Mesothelial cell of epicardium (in vitro differentiated cells): Measurements from ENCODE around the gene PADI6. TPM values are rescaled to one million over a fixed set of nuclear protein-coding genes. Genes with fewer than 3 reads are reported as not detected.

Experiments
- DNase-seq, 2 experiments: peaks; one replicate each; pipeline ENCODE4 v3.0.0; 2021; ENCODE audit warnings: low spot score in 2 of 2; ENCODE audit not compliant: unreplicated experiment in 2 of 2
- H3K27ac Mint-ChIP-seq: 2 replicates; pipeline ENCODE4 v1.8.0; 2021; ENCODE audit warnings: mixed read lengths
- H3K27me3 Mint-ChIP-seq: 2 replicates; pipeline ENCODE4 v1.8.0; 2021; ENCODE audit warnings: low read depth, mixed read lengths
- H3K36me3 Mint-ChIP-seq: 2 replicates; pipeline ENCODE4 v1.8.0; 2021; ENCODE audit warnings: mixed read lengths
- H3K4me1 Mint-ChIP-seq: 2 replicates; pipeline ENCODE4 v1.8.0; 2021; ENCODE audit warnings: mixed read lengths
- H3K4me3 Mint-ChIP-seq: 2 replicates; pipeline ENCODE4 v1.8.0; 2021; ENCODE audit warnings: mild to moderate bottlenecking, moderate library complexity, mixed read lengths
- H3K9me3 Mint-ChIP-seq: 2 replicates; pipeline ENCODE4 v1.8.0; 2021; ENCODE audit warnings: mixed read lengths
- total RNA-seq: library from RNA; stranded (reverse); gene quantifications from 3 replicates; pipeline ENCODE4 v1.2.1, GENCODE V29; 2021
- TF ChIP-seq, protein P1 (sequence below): fragments of 200-600 bp; sonication (generic); IDR thresholded peaks from one replicate; pipeline ENCODE4 v1.5.0; 2021; ENCODE audit warnings: antibody characterized with exemption; ENCODE audit not compliant: unreplicated experiment

PADI6 gene
- total RNA-seq, 1 donor from 2014 or later: not detected

DNA sequence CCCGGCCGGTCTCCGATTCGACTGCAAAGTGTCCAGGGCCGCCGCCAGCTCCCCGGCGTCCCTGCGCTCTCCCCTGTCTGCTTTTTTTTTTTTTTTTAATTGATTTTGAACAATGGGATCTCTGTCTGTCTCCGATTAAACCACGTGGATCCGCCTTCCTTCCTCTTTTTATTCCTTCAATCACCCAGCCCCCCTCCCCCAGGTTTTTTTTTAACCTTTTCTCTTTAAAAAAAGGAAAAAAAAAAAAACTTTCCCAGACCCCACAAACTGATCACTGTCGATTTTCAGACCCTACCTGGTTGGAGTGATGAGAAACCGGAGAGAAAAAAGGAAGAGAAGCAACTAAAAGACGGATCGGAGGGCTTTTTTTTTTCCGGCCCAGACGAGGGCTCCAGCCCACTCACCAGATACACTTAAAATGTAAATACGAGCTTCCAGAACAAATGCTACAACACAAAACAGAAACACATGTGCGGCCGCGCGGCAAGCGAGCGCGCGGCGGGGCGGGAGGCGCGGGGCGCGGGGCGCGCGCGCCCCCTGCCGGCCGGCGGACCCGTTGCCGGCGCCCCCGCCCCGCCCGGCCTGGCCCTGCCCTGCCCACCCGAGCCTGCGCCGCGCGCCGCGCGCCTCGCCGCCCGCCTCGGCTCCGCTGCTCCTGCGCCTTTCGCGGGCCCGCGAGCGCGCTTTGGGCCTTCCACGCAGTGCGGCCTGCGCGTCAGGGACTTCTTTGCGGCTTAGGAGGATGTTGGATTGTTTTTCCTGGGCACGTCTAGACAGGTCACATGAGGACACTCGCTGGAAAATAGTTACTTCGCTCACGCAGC lies 67.5 kb downstream of the PADI6 start, which contains the start of gene RCC2:
TSS of gene RCC2 (minus strand) at position 428 of the 824 bp plus-strand sequence. CDS start 1,163 bp downstream, outside the sequence.
- H3K36me3 Mint-ChIP-seq: no peaks in the 10 kb centered on the region
- H3K27ac Mint-ChIP-seq: peak within 1 kb of the TSS; percentile 98
- H3K4me1 Mint-ChIP-seq: peaks cover 46% of the 10 kb centered on the region
- peak within 1 kb of the TSS; percentile 94 for H3K4me3 Mint-ChIP-seq
- TF ChIP-seq, protein P1, sequence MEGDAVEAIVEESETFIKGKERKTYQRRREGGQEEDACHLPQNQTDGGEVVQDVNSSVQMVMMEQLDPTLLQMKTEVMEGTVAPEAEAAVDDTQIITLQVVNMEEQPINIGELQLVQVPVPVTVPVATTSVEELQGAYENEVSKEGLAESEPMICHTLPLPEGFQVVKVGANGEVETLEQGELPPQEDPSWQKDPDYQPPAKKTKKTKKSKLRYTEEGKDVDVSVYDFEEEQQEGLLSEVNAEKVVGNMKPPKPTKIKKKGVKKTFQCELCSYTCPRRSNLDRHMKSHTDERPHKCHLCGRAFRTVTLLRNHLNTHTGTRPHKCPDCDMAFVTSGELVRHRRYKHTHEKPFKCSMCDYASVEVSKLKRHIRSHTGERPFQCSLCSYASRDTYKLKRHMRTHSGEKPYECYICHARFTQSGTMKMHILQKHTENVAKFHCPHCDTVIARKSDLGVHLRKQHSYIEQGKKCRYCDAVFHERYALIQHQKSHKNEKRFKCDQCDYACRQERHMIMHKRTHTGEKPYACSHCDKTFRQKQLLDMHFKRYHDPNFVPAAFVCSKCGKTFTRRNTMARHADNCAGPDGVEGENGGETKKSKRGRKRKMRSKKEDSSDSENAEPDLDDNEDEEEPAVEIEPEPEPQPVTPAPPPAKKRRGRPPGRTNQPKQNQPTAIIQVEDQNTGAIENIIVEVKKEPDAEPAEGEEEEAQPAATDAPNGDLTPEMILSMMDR: peak; percentile 23
- peaks cover 6% of the 10 kb centered on the region for H3K27me3 Mint-ChIP-seq
- DNase-seq: peak; percentile 62 to 69
- H3K9me3 Mint-ChIP-seq: no peaks in the 10 kb centered on the region

GRCh38 chr1:17440074-17440826 lies 68.3 kb downstream of the PADI6 start:
- Mint-ChIP-seq H3K36me3 (no peaks in the 10 kb centered on the region), H3K27ac (peak overlapping the region; percentile 81), H3K4me3 (peak overlapping the region; percentile 76), H3K4me1 (peaks cover 41% of the 10 kb centered on the region), H3K9me3 (no peaks in the 10 kb centered on the region), H3K27me3 (peaks cover 6% of the 10 kb centered on the region)
- TF ChIP-seq, protein P1: no peak
- no peak for DNase-seq

- Mint-ChIP-seq H3K4me1 (peaks cover 38% of the 10 kb centered on the region), H3K4me3 (peak overlapping the region; percentile 76), H3K9me3 (no peaks in the 10 kb centered on the region), H3K27me3 (peaks cover 6% of the 10 kb centered on the region), H3K36me3 (no peaks in the 10 kb centered on the region), H3K27ac (peak overlapping the region; percentile 4)
- no peak for DNase-seq
- TF ChIP-seq, protein P1: no peak
Observed at GRCh38 chr1:17440827-17441168, 68.8 kb downstream of the PADI6 start.

DNA sequence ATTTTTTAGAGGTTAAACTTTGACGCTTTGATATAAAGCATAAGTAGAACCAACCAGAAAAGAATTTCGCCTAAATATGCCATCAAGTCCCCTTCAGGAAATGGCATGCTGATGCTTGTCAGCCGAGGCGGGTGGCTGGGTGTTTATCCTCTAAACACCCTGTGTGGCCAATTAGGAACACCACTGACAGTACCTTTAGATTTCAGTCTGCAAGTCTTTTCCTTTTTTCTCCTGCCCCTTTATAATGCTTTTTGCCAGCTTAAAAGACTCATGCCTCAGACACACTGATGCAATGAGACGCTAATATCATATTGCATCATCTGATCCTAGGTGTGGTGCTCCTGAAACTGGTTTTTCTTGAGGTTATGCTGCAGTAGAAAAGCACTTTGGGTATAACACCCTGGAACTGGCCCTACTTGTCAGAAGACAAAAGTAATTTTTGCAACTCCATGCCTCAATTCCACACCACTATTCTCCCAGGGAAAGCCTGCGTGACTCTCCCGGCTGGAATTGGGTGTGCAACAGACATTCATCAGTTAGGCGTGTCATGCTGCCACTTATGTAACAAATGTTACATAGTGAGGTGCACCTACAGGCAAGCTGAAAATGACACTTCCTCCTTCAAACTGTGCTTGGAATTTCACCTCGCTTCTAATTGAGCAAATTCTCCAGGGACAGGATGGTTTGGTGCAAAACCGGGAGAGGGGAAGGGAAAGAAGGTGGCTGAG lies 69.4 kb downstream of the PADI6 start:
- Mint-ChIP-seq H3K9me3 (no peaks in the 10 kb centered on the region), H3K27ac (peak overlapping the region; percentile 58), H3K27me3 (peaks cover 6% of the 10 kb centered on the region), H3K4me1 (peaks cover 34% of the 10 kb centered on the region), H3K4me3 (peak overlapping the region; percentile 8), H3K36me3 (no peaks in the 10 kb centered on the region)
- DNase-seq: no peak
- TF ChIP-seq, protein P1: no peak

DNA sequence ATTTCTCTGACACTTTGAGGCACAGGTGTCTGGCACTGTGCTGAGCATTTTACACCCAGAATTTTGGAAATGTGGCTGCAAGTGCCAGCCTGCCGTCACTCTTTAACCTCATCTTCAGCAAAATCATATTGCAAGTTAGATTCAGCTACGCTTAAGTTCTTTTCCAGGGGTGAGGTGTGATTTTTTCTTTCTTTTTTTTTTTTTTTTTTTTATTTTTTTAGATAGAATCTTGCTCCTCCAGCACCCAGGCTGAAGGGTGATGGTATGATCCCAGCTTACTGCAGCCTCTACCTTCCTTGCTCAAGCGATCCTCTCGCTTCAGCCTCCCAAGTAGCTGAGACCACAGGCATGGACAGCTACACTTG lies 70.0 kb downstream of the PADI6 start:
- H3K4me3 Mint-ChIP-seq: no peak overlapping the region

More for the DNA sequence above, 70.0 kb downstream of the PADI6 start:
- peak overlapping the region; percentile 58 for H3K27ac Mint-ChIP-seq
- H3K27me3 Mint-ChIP-seq: peaks cover 6% of the 10 kb centered on the region
- no peak for DNase-seq
- TF ChIP-seq, protein P1: no peak
- H3K4me1 Mint-ChIP-seq: peaks cover 29% of the 10 kb centered on the region
- H3K9me3 Mint-ChIP-seq: no peaks in the 10 kb centered on the region
- H3K36me3 Mint-ChIP-seq: no peaks in the 10 kb centered on the region
